GM15510 (cell line): ENCODE results near the gene GMDS.

Experiments
- POLR2A ChIP-seq: IDR thresholded peaks from 3 replicates; pipeline ENCODE4 v1.6.1; 2011; ENCODE audit warnings: borderline replicate concordance; ENCODE audit not compliant: insufficient read length; ENCODE audit errors: extremely low read depth

GMDS gene

GRCh38 chr6:1633366-1634021, 611.9 kb downstream of the GMDS start:
- TF ChIP-seq POLR2A = no peak

- no peak for TF ChIP-seq POLR2A
These were observed 614.2 kb downstream of the GMDS start for GRCh38 chr6:1631251-1631650.

- no peak for TF ChIP-seq POLR2A
These were observed 614.6 kb downstream of the GMDS start for GRCh38 chr6:1630771-1631217.

DNA sequence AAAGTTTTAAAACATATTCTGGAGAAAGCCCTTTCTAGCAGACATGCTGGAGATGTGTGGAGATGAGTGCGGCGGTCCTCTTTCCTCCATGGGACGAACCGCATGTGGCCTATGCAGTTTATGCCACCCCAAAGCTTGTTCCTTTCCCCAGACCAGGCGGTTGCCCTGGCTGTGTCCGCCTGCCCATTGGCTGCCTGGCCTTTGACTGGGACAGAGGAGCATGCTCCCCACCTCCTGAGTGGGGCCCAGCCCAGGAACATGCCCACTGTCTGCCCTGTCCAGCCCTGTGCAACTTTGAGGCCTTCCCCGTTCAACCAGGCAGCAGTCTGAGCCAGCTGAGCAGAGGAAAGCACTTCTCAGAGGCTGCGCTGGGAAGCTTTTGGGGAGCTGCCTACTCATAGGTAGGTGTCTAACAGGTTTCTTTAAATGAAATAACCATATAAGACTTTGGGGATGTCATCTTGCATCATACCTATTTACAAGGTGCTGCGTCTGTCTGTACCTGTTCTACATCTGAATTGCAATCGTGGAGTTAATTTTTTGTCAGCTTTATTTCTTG, 615.1 kb downstream of the GMDS start:
- no peak for TF ChIP-seq POLR2A

- TF ChIP-seq POLR2A = no peak
These were observed 616.1 kb downstream of the GMDS start for GRCh38 chr6:1629316-1629715.

- no peak for TF ChIP-seq POLR2A
These were observed 617.4 kb downstream of the GMDS start for GRCh38 chr6:1627827-1628560.

DNA sequence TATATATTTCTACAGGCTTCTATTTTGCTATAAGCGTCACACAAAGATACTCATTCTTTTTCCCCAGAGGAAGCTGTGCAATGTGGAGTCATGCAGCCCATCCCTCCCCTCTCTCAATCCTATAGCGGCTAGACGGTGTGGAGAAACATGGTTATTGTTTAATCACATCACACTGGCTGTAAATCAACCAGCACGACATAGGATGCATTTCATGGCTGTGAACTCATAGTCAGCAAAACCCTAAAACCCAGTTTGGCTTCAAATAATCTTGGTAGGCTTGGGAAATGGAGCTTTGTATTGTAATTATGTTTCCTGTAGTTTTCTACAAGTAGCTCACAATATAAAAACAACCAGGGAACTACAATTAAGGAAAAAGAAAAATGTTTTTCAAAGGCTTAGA, 618.9 kb downstream of the GMDS start:
- no peak for TF ChIP-seq POLR2A

DNA sequence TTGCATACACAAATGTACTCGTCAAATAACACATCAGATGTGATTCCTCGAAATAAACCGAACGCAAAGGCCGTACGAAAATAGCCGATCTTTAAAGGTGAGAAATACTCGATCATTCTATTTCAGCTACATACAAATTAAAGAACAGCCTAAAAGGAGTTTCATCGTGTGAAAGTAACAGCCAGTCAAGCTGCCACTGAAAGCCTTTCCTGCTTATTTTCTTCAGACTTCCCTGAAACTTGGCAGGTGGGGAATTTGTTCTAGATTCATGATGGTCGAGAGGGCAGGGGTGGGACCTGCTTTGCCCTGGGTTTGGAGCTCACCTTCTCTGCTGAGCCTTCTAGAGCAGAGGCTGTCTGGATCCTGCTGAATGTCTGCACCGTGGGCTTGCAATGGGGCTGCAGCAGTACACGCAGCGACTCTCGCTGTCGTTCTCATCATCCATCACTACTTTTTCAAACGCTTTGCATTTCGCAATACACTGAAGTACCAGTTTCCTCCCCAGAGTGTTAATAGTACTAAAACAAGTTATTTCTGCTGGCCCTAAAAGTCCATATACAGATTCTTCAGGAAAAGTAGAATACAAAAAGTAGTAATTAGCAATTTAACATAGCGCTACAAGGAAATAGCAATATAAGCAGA, 619.5 kb downstream of the GMDS start:
- no peak for TF ChIP-seq POLR2A

DNA sequence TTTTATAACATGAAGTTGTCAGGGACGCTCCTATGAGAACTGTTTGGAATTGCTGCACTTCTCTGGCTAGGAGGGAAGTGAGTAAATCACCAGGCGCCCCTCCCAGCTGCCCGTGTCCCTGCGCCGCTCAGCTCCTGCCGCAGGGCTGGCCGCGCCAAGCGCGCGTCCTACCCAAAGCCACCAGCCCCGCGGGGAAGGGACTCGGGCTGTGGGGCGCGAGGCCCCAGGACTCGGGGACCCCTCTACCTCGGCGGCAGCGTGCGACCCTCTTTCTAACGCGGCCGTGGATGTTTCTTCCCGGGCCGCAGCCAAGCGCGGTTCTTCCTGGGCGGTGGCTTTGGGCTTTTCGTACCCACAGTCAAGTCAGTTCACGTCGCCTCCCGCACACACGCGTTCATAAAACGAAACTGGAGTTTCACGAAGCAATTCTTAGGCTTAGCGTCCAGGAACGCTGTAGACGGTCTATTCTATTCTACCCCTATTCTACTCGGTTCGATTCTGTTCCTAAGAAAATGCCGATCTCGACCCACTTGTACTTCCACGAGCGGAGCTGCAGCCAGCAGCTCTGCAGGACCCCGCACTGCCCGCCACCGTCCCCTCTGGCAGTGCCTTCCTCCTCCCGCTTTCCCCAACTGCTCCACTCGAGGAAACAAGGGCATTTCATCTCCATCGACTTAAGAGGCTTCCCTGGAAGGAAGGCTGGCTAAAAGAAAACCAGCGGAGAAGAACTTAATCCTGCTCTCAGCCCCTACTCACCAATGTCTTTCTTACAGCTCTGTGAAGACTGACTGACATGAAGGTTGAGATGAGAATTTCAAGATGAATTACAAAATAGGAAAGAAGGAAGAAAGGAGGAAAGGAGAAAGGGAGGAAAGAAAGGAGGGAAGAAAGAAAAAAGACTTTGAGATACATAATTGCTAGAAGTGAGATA, 620.3 kb downstream of the GMDS start:
- TF ChIP-seq POLR2A = no peak

GRCh38 chr6:1624058-1624850, 621.2 kb downstream of the GMDS start:
- no peak for TF ChIP-seq POLR2A

DNA sequence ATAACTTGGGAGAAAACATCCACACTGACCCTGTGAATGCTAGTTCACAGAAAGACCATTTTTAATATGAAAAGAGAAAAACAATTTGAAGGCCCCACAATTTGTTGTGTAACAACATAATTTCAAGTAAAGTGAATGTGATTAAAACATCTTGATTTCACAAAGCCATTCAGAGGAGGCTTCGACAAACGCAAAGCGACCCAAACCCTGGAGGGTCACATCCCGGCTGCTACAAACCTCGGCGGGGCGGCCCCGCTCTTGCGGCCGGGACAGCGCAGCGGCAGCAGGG, 621.7 kb downstream of the GMDS start:
- TF ChIP-seq POLR2A = no peak

- no peak for TF ChIP-seq POLR2A
These were observed 622.3 kb downstream of the GMDS start for GRCh38 chr6:1622851-1623768.
